Endothelial cell (in vitro differentiated cells): ENCODE measurements around the gene SPRR2B. TPM values are rescaled to one million over a fixed set of nuclear protein-coding genes. Genes with fewer than 3 reads are reported as not detected.

ENCODE experiments used
- DNase-seq: peaks from one replicate; pipeline ENCODE4 v3.0.0; 2021; ENCODE audit warnings: low spot score
- H3K27ac Mint-ChIP-seq: one replicate; pipeline ENCODE4 v1.8.0; 2021; ENCODE audit warnings: mixed read lengths, inconsistent platforms; ENCODE audit not compliant: unreplicated experiment
- H3K27me3 Mint-ChIP-seq: one replicate; pipeline ENCODE4 v1.8.0; 2021; ENCODE audit warnings: mild to moderate bottlenecking, moderate library complexity, mixed read lengths, inconsistent platforms; ENCODE audit not compliant: unreplicated experiment
- H3K36me3 Mint-ChIP-seq: one replicate; pipeline ENCODE4 v1.8.0; 2021; ENCODE audit warnings: mild to moderate bottlenecking, low read depth, mixed read lengths, inconsistent platforms; ENCODE audit not compliant: unreplicated experiment
- H3K4me1 Mint-ChIP-seq: one replicate; pipeline ENCODE4 v1.8.0; 2021; ENCODE audit warnings: mild to moderate bottlenecking, mixed read lengths, inconsistent platforms; ENCODE audit not compliant: unreplicated experiment
- H3K4me3 Mint-ChIP-seq: one replicate; pipeline ENCODE4 v1.8.0; 2021; ENCODE audit warnings: mild to moderate bottlenecking, mixed read lengths, inconsistent platforms; ENCODE audit not compliant: unreplicated experiment
- H3K9me3 Mint-ChIP-seq: one replicate; pipeline ENCODE4 v1.8.0; 2021; ENCODE audit warnings: mixed read lengths, inconsistent platforms; ENCODE audit not compliant: unreplicated experiment
- CTCF ChIP-seq: fragments of 200-600 bp; sonication (generic); IDR thresholded peaks from one replicate; pipeline ENCODE4 v1.5.0; 2021; ENCODE audit warnings: antibody characterized with exemption; ENCODE audit not compliant: unreplicated experiment
- total RNA-seq: library from RNA; stranded (reverse); fragmentation: NEBNext Ultra II Directional; extraction: Animal tissue kit (Norgen Biotek cat#: 25700); gene quantifications from one replicate; pipeline ENCODE4 v1.2.1, GENCODE V29; 2021; ENCODE audit not compliant: unreplicated experiment

Gene SPRR2B
- total RNA-seq, 1 donor from 2014 or later = not detected

DNA sequence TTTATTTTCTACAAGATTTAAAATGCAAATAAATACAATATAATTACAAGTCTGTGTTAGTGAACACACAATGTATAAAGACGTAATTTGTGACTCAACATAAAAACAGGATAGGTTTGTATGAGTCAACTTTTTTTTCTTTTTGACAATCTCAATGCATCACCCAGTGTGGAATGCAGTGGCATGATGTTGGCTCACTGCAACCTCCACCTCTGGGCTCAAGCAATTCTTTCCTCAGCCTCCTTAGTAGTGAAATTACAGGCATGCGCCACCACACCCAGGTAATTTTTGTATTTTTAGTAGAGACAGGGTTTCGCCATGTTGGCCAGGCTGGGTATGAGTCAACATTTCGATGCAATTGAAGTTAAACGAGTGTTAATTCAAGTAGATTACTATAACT is 28.8 kb upstream of the SPRR2B start:
- DNase-seq = no peak
- H3K36me3 Mint-ChIP-seq = no peaks in the 10 kb centered on the region
- H3K27me3 Mint-ChIP-seq = no peaks in the 10 kb centered on the region
- H3K4me3 Mint-ChIP-seq = no peak overlapping the region
- peaks cover 7% of the 10 kb centered on the region for H3K4me1 Mint-ChIP-seq
- no peaks in the 10 kb centered on the region for H3K9me3 Mint-ChIP-seq
- H3K27ac Mint-ChIP-seq = no peak overlapping the region
- TF ChIP-seq CTCF = no peak

DNA sequence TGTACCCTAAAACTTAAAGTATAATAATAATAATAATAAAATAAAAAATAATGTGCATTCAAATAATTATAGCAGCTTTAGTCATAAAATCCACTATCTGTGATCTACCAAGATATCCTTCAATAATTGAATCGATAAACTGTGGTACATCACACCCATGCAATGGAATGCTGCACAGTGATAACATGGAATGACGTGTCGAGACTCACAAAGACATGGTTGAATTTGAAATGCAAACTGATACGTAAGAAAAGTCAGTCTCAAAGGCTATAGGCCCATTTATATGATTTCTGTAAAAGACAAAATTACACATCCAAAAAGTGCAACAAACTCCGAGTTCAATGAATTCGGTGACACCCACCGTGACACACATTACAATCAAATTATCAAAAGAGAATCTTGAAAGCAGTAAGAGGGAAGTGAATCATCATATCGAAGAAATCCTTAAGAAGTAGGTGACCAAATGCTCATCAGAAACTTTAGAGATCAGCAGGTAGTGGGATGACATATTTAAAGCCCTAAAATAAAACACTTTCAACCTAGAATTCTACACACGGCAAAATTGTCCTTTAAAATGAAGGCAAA is 28.1 kb upstream of the SPRR2B start:
- H3K9me3 Mint-ChIP-seq = no peaks in the 10 kb centered on the region
- H3K27me3 Mint-ChIP-seq = peaks cover 1% of the 10 kb centered on the region
- peaks cover 7% of the 10 kb centered on the region for H3K4me1 Mint-ChIP-seq
- no peak overlapping the region for H3K4me3 Mint-ChIP-seq
- no peaks in the 10 kb centered on the region for H3K36me3 Mint-ChIP-seq
- DNase-seq = no peak
- TF ChIP-seq CTCF = no peak
- H3K27ac Mint-ChIP-seq = no peak overlapping the region

- peaks cover 7% of the 10 kb centered on the region for H3K4me1 Mint-ChIP-seq
- no peak for DNase-seq
- H3K36me3 Mint-ChIP-seq = no peaks in the 10 kb centered on the region
- TF ChIP-seq CTCF = no peak
- no peak overlapping the region for H3K27ac Mint-ChIP-seq
- peaks cover 1% of the 10 kb centered on the region for H3K27me3 Mint-ChIP-seq
- no peak overlapping the region for H3K4me3 Mint-ChIP-seq
- H3K9me3 Mint-ChIP-seq = no peaks in the 10 kb centered on the region
Observed at GRCh38 chr1:153095764-153096163, 24.4 kb upstream of the SPRR2B start.

GRCh38 chr1:153094426-153094825 is 23.0 kb upstream of the SPRR2B start, which contains the start of gene SPRR2E:
TSS of gene SPRR2E (minus strand) at chr1:153094526. CDS start at chr1:153093751, 775 bp downstream.
- no peaks in the 10 kb centered on the region for H3K9me3 Mint-ChIP-seq
- peaks cover 1% of the 10 kb centered on the region for H3K27me3 Mint-ChIP-seq
- peaks cover 7% of the 10 kb centered on the region for H3K4me1 Mint-ChIP-seq
- no peak for DNase-seq
- TF ChIP-seq CTCF = no peak
- no peak within 1 kb of the TSS for H3K4me3 Mint-ChIP-seq
- no peaks in the 10 kb centered on the region for H3K36me3 Mint-ChIP-seq
- no peak within 1 kb of the TSS for H3K27ac Mint-ChIP-seq

DNA sequence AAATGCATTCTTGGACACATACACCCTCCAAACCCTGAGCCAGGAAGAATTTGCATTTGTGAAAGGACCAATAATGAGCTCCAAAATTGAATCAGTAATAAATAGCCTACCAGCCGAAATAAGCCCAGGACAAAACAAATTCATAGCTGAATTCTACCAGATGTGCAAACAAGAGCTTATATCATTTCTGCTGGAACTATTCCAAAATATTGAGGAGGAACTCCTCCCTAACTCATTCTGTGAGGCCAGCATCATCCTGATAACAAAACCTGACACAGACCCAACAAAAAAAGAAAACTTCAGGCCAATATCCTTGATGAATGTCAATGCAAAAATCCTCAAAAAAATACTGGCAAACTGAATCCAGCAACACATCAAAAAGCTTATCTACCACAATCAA is 16.2 kb upstream of the SPRR2B start:
- DNase-seq = no peak
- TF ChIP-seq CTCF = no peak
- H3K4me3 Mint-ChIP-seq = no peak overlapping the region
- H3K36me3 Mint-ChIP-seq = no peaks in the 10 kb centered on the region
- peaks cover 2% of the 10 kb centered on the region for H3K27me3 Mint-ChIP-seq
- H3K27ac Mint-ChIP-seq = no peak overlapping the region
- H3K4me1 Mint-ChIP-seq = no peaks in the 10 kb centered on the region
- no peaks in the 10 kb centered on the region for H3K9me3 Mint-ChIP-seq
